HG02970 (cell line): ENCODE results near the gene HOXC4.
"Not testable (repeated sequence)": the region's sequence is repeated elsewhere in the genome, so short reads cannot be mapped to it uniquely, and the experiment has no call there.

ENCODE experiments used
- ATAC-seq: cut with Tn5 transposase; IDR thresholded peaks from one replicate; pipeline ENCODE4 v1.9.1; 2021; ENCODE audit warnings: mild to moderate bottlenecking, moderate library complexity, moderate number of reproducible peaks; ENCODE audit not compliant: unreplicated experiment, low FRiP score

The HOXC4 gene

DNA sequence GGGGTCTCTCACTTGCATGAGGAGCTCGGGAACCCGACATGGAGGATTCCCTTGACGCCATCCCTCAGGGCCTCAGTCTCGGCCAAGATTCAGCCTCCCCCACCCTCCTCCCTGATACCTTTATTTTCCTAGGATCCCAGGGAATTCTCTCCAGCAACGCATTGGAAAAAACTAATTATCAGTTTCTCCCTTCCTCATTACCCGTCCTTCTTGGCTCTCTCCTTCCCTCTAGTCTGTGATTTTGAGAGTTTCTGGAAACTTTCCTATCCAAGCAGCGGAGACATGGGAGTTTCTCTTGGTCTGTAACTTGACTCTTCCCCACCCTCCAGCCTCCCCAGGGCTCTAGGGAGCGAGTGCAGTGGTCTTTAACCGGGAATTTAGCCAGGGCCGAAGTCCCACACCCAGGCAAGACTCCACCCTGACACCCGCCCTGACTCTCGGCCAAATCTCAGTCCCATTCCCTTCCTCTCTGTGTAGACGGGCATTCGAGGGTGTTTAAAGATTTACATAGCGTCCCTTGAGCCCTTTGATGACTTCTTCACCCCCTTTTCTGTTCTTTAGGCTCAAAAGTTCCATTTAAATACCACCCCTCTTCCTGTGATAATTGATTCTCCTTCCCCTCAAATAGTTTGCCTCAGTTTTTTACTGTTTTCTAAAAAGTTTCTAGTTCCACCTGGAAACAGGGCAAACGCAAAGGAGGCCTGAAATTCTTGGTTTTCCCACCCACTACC is 14.1 kb upstream of the HOXC4 start:
- no peak for ATAC-seq

DNA sequence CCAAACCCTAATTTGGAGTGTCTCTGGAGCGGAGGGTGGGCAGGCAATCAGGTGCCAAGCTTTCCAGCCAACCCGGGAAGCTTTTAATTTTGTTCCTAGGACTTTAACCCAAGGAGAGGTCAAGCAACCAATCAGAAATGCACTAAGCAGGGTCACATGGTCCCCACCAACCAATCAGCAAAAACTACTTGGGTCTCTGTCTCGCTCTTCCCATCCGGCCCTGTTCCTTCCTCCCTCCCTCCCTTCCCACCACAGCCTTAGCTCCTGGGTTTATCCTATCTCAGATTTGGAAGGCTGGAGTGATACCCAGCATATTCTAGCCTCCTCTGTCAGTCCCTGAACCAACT is 13.5 kb upstream of the HOXC4 start:
- no peak for ATAC-seq

DNA sequence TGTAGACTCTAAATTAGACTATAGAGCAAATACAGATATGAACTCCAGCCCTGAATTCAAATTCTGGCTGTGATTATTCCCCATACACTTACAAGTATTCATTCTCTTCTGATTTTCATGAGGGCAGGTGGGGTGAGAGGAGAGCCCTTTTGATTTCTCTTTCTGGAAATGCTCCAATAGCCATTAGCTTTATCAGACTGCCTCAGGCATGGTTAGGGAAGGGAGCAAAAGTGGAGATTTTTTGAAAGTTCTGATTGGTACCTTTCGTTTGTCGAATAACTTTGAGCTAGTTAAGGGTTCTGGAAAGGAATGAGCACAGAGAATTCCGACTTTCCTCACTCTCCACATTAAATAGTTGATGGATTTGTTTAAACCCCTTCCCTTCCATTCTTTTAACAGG is 13.0 kb upstream of the HOXC4 start:
- ATAC-seq = no peak

DNA sequence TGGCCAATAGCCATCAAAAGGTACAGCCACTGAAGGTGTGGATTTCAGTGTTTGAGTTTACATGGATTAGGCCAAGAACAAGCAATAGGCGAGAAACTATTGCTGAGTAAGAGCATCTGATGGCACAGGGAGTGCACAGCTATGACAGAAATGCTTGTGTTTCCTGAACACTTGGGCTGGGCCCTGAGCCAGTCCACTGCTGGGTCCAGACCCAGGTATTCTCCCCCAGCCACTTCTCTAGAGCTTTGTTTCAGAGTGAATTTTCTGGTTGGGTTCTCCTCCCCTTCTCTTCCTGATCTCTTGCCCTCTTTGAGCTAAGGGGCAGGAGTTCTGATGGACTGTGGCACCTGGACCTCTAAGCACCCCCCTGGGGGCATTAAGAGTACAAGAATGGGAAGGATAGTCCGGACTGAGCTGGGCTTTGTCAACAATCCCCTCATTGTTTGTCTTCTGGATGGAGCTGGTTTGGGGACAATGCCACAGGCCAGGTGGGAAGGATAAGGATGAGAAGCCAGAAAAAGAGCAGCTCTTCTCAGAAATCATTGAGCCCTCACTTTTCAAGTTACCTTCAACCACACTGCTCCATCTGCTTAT is 12.4 kb upstream of the HOXC4 start:
- no peak for ATAC-seq

DNA sequence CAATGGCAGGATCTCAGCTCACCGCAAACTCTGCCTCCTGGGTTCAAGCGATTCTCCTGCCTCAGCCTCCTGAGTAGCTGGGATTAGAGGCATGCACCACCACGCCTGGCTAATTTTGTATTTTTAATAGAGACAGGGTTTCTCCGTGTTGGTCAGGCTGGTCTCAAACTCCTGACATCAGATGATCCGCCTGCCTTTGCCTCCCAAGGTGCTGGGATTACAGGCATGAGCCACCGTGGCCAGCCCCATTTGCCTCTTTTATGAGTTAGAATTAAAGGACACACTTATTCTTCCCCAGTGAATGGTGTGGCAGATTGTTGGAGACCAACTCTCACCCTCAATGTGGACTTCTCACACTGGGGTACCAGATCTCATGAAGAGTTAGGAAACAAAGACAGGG is 11.6 kb upstream of the HOXC4 start:
- not testable (repeated sequence) for ATAC-seq

DNA sequence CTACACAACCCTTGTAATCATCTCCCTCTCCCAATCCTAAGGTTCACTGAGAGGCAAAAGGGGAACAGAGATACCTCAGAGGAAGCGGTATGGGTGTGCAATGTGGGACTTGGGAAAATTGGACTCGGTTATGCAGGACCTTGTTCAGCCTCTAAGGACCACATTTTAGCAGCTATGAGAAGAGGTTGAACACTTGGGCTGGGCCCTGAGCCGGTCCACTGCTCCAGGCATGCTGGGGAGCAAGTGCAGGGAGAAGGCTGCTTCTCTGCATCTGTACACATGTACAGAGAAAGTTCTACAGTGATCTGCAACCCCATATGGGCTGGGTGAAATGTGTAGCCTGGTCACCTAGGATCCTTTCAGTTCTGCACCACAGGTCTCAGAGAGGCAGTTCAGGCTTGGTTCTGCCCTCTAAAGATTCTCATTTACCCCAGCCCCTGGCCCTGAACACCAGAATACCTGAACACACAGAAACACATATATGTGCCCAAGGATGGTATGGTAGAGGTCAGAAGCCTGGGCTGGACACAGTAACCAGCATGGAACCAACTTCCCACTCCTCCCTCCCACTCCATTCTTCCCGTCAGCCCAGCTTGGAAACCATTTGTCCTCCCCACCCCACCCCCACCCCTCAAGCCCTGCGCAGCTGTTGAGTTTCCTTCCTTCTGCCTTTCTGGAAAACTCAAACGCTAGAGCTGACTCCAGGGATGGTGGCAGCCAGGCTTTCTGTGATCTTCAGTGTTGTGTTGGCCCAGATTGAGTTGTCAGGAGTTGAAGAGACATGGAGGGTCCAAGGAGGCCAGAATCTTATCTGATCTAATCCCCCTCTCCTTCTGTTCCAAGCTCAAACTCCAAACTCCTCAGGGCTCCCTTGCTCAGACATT is 10.4 kb upstream of the HOXC4 start:
- ATAC-seq = no peak

DNA sequence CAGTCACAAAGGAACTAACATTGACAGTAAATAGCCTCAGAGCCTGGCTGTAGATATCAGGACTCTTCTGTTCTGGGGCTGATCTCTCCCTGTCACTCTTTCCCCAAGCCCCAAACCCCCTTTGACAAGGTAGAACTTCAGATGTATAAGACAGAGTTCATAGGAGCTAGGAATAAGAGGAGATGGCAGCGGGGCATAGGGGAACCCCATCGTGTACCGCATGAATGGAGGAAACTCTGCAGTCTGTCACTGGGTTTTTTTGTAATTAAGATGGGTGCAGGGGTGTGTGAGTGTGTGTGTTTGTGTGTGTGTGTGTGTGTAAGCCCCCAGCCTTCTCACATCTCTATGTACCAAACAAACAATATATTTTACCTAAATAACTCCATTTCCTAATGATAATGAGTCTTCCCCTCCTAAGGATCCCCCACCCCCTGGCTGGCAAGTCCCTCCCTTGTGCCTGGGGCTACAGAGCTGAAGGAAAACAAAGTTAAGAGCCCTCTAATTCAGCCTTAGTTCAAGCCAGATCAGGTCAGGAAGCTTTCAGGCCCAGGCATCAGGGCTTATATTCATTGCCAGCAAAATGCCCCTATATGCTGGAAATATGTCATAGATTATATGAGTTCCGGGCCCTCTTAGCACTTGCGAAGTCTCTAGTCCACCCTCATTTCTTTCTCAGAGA is 9.1 kb upstream of the HOXC4 start:
- no peak for ATAC-seq

DNA sequence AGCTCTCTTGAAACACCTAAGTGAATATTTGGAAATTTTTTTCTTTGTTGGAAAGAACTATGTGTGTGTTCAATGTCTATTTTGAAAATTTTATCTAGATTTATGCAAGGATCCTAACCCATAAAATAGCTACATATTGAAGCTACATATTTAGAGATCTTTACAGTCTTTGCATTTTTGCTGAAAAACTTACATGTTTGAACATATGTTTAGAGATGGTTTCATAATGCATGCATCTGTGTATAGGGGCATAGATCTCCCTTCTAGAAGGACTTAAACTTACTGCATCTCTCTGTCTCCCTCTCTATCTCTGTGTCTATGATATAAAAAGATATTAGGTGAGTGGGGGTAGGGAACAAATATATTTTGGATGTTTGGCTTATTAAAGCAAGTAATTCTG is 8.2 kb upstream of the HOXC4 start:
- ATAC-seq = no peak

DNA sequence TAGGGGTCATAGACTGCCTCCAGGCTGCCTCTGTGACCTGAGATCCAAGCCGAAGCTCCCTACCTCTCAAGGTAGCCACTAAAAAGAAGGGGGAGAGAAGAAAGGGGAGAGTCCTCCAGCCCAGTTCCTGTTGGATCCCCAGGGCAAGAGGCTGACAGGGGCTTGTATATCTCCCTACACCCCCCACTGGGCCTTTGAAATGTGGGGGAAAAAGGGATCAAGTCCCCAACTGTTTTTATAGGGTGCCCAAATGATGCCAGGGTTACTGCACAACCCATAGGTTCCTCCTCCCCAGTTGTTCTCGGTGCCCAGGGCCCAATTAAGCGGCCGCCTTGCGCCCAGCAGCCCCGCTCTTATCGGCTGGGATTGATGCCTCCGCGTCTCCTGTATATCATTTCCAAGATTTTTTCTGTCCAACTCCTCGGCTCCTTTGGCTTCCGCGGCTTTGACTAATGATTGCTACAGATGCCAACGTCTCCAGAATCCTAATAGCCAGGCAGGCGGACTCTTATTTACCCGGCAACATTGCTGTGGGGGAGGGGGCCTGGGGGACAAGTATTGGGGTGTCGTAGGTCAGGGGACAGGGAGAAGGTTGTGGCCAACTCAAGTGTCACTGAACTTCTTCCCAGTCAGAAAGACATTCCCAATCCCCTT is 7.6 kb upstream of the HOXC4 start:
- ATAC-seq = no peak

DNA sequence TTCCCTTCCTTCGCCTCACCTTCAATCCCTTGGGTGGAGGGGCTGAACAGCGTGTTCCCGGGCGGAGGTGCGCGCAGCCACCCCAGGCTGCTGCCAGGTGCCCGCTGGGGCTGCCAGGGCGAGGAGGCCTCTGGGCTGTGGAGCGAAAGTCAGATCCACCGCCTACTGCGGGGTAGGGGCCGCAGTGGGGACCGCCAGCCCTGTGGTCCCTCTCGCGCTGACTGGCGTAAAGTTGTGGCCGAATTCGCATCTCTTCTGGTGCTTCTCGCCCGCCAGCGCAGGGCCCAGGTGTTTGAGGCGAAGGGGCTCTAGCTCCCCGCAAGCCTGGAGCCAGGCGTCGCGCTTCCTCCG is 6.9 kb upstream of the HOXC4 start:
- no peak for ATAC-seq

DNA sequence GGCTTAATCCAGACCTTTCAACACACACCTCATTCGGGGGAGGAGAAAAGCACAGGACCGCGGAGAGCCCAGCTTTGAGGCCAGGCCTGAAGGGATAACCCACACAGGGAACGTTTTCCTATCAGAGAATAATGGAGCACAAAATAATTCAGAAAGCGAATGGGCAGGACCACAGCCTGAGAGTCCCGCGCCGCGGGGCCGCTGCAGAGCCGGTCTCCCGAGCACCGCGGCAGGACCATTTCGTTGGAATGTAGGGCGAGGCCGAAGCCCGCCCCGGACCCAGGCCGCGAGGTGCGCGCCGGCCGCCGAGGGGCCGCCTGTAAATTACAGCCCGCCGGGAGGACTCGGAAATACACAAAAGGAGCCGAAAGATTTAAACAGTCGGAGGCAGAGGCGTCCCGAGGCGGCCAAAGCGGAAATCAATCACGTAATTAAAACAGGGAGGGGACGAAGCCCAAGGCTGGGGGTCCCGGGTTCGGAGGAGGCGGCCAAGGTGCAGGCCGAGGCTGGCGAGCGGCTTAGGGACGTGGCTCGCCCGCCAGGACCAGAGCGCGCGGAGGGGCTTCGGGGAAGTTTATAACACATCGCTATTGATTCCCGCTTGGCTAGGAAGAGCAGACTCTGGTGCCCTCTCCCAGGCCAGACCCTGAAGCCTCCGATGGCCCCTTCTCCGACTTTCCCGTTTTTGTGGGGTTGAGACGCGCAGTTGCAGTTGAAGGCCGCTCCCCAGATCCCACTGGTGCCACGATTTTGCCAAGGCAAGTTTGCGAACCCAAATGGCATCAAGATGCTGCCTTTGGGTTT is 6.3 kb upstream of the HOXC4 start:
- ATAC-seq = no peak

DNA sequence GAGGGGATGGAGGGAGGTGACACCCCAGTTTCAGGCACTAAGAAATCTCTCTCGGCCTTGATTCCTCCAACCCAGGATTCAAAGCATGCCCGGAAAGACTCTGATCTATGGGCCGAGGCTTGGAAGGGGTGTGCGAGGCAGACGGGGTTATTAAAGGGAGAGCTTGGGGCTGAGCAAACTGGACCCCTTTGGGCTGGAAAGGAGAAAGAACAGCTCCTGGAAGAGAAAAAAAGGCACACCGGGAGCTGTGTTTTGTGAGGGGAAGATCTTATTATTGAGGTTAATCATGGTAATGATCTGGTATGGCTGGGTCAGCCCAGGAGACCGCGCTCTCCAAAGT is 5.7 kb upstream of the HOXC4 start:
- no peak for ATAC-seq

DNA sequence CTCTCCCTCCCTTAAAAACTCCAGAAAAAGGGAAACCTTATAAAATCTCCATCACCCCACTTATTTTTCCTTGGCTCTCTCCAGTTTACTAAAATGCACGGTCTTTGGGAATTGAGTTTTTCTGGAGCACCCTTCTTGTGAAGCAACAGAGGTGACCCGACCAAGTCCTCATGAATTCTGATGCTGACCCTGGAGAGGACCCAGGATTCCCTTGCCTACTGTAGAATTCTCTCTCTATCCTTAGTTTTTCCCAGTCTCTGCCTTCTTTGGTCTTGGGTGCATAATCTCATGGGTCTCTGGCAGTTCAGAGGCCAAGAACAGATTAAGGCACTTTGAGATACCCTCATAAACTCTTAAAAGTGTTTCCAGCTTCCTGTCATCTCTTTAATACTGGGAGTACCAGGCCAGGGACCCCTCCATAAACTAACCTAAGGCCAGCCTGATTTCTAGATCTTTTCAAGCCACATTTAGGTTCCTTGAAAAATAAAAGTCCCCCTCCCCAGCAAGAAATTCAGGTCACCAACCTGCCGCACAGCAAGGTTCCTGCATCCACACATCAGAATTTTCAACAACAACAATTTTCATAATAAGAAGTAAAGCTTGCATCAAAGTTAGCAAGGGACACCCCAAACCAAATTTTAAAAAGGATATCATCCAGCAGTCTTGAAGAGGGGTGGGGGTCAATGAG is 5.1 kb upstream of the HOXC4 start:
- no peak for ATAC-seq

DNA sequence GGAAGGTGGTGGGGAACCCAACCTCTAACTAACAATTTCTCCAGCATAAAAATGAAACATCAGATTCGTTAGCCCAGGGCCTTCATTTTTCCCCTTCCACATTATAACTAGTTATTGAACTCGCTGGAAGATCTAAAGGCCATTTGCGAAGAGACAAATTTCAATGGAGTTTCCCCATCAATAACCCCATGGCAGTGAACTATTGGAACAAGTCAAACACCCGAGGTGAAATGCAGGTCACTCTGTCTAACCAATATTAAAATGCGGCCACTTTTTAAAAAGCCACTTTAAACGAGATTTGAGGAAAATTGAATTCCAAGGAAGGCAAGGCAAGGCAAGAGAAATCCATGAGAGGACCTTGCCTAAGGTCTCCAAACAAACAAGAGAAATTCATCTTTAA is 4.5 kb upstream of the HOXC4 start:
- ATAC-seq = no peak

DNA sequence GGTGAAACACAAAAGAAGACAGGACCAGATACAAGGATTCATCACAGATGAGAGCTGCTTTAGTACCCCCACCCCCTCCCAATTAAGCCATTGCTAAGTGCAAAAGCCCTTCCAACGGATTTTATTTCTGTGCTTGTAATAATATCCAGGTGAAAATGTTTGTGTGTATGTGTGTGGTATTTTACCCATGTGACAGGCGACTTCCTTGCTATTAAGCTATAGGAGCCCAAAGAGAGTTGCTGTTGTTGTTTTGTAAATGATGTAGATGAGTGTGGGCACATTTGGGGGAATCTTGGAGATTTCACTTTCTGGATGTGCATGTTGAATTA is 3.2 kb upstream of the HOXC4 start:
- ATAC-seq = no peak

DNA sequence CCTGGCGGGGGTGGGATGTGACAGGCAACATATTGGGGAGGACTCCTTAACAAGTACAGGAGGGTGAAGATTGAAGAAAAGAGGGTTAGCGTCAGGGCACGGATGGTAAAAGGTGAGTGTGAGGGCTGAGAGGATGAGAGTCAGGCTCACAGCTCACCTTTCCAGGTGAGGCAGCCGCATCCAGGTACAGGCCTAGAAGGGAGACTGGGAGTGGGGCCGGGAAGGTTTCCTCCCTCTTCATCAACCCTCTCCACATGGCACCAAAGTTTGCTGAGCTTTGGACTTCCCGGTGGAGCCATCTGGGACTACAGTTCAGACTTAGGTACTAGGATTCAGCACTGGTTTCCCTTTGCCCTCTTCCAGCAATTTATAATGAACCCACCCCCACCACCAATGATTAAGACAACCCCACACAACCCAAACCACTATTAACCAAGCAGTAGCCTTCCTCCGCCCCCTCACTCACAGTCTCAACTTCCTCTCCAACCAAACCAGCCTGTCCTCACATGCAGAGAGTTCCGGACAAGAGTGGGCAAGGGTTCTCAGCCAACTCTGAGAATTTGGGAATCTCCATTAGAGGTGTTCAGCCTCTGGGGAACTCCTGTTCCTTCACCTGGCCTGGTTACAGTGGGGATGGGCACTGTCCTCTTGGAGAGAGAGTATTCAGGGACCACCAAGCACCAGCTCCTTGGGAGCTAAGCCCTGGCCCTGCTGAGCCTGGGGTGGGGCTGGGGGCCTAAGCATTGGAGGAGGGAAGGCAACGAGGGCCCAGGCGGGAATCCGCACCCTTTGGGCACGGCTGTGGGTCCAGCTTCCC is 2.4 kb upstream of the HOXC4 start:
- ATAC-seq = no peak

DNA sequence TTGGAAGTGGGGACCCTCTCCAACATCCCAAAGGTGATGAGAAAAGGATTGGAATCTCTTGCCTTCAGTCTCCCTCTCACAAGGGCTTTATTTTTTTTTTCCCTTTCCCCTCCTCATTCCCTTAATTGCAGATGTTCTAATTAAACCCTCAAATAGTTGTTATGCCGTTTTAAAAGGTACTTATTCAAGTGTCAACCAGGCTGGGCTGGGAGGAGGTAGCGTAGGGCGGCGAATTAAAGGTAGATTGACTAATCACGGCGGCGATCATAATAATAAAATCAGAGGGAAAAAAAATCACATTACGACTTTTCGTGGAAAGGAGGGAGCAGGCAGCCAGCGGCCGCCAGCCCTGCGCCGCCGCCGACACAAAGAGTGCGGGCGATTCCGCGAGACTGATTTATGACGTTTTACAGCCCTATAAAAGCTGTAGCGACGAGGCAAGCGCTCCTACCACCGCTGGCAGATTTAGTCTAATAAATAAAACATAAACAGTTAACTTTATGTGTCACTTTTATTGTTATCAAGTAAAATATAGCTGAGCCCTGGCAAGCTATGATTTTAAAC is 1.7 kb upstream of the HOXC4 start:
- no peak for ATAC-seq

DNA sequence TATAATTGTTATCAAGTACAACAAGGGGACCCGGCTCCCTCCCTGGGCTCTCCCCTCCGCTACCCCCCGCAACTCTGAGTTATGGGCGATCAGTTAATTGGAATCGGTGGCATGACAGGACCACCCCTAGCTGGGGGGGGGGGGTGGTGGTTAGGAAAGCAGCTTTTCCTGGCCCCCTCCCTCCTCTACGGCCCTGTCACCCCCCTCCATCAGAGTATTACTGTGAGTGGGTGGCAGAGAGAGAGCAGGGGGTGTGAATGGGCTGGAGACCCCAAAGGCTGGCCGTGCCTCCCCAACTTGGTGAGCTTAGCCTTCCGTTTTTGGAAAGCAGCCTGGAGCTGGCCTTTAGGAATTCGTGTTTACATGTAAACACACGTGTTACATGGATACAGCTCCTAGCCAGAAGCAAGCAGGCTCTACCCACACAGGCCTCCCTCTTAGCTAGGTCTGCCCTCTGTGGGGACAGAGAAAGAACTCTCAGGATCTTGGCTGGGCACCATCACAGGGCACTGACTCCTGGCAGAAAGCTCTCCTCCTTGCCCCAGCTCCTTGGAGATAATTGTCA is 1.1 kb upstream of the HOXC4 start:
- no peak for ATAC-seq
